Dermis blood vessel endothelial cell (primary cell): ENCODE measurements around the gene SLC38A3. TPM values are rescaled to one million over a fixed set of nuclear protein-coding genes. Genes with fewer than 3 reads are reported as not detected.
"Not testable (repeated sequence)": the region's sequence is repeated elsewhere in the genome, so short reads cannot be mapped to it uniquely, and the experiment has no call there.

ENCODE experiments used
- DNase-seq: peaks from one replicate; pipeline ENCODE4 v3.0.0; 2010
- total RNA-seq: library from RNA; depleted of rRNA; stranded (reverse); fragments of >200 nt; gene quantifications from 2 replicates; pipeline ENCODE4 v1.2.3, GENCODE V29; 2014

Gene SLC38A3
- total RNA-seq, 1 donor from 2014 or later, result not detected

- DNase-seq, result no peak
Measured at GRCh38 chr3:50211930-50212329, 6.9 kb downstream of the SLC38A3 start.

DNA sequence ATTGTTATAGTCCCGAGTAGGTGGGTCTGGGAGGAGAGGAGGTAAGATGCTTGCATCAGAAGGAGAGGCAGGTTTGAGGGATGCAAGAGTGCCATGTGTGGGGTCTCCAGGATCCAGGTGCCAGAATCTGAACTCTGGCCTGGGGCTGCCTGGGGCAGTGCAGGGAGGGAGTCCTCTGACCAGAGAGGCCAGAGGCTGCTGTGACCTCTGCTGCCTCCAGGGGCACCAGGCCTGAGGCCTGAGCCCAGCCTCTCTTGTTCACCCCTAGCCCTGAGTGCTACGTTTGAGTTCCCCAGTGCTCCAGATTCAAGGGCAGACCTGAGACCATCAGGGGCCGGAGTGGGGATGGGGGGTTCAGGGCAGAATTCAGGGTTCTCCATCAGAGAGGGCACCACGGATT, 7.4 kb downstream of the SLC38A3 start:
- no peak for DNase-seq

- DNase-seq, result no peak
Measured at GRCh38 chr3:50212971-50213370, 7.9 kb downstream of the SLC38A3 start.

DNA sequence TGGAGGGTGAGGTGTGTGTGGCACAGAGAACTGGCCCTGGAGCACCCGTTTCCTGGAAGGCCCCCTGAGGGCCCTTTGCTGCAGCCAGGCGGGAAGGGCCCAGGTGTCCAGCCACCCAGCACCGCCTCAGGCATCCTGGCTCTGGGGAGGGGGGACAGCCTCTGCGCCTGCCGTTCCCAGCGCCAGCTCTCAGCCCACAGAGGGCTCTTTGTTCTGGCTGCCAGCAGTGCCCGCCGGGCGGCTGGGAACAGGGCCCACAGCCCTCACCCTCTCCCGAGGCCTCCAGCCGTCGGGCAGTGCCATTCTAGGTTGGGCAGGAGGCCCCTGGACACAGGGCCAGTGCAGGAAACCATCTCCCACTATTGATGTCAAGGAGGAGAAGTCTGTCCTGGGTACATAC, 8.3 kb downstream of the SLC38A3 start:
- DNase-seq, result no peak

DNA sequence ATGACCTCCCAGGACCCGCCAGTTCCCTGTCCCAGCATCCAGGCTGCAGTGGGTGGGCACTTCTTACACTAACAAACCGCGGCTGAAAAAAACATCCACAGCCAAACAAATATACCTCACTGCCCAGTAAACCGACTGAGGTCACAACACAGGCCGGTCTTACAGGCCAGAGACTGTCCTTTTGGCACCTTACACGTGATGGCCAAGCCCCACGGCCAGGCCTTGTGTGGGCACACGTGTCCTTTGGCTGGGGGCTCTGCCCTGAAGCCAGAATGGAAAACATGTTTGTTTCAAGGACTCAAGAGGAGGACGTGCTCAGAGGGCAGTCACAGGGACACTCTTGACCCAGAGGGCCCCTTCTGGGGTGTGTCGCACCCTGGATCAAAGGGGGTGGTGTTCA, 9.8 kb downstream of the SLC38A3 start:
- no peak for DNase-seq

DNA sequence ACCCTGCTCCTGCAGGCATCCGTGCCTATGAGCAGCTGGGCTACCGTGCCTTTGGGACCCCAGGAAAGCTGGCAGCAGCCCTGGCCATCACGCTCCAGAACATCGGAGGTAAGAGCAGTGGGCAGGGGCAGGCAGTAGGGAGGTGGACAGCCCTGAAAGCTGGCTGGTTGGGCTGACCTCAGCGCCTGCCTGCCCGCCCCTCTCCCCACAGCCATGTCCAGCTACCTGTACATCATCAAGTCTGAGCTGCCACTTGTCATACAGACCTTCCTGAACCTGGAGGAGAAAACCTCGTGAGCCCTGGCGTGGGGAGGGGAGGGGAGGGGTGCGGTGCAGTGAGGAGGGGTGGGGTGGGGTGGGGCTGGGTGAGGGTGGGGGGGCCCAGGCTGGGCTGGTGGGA, 10.5 kb downstream of the SLC38A3 start:
- no peak for DNase-seq

- DNase-seq, result no peak
Measured at GRCh38 chr3:50217681-50218080, 12.6 kb downstream of the SLC38A3 start.

GRCh38 chr3:50218448-50218847, 13.4 kb downstream of the SLC38A3 start:
- DNase-seq, result no peak

DNA sequence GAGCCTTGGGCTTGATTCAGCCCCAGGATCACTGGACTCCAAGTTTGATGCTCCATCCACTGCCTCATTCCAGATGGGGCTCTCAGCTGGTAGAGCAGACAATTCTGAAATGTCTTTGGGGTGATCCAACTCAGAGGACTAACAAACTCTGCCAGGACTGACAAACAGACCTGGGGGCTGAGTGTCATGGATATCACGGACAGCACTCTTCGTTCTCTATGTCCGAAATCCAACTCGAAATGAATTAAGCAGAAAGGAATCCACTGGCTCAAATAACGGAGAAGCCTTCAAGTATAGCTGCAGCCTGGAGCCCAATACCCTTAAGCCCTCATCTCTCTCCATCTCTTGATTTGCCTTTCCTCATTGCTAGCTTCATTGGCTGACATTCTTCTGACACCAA, 14.2 kb downstream of the SLC38A3 start:
- no peak for DNase-seq

DNA sequence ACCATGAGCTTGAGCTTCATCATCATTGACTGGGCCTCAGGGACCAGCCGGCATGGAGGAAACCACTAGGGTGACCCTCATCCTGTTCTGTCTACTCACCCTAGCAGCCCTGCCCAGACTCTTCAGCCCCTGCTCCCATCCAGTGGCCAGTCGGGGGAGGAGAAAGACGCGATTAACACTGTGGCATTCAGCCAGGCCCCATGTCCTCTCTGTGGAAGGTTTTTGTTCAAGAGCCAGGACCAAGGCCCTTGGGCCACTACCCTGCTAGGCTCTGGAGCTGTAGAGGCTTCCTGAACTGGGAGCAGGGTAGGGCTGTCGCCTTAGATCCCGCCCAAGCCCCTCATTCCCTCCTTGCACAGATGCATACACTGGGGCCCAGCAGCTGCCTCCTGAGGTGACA, 15.0 kb downstream of the SLC38A3 start:
- DNase-seq, result no peak

DNA sequence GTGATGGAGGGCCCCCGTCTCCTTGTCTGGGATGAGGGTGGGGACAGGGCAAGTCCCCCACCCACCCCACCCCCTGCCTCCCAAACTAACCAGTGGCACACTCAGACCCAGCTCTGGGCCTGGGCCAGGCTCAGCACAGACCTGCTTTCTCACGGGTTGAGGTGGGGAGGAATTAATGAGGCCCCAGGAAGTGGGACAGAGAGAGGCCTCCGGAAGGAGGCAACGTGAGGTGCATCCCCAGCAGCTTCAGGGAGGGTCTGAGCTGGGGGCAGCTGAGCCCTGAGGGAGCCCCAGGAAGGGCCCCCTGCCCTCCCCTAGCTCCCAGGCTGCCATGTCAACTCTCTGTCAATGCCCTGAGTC, 16.0 kb downstream of the SLC38A3 start:
- DNase-seq, result no peak

DNA sequence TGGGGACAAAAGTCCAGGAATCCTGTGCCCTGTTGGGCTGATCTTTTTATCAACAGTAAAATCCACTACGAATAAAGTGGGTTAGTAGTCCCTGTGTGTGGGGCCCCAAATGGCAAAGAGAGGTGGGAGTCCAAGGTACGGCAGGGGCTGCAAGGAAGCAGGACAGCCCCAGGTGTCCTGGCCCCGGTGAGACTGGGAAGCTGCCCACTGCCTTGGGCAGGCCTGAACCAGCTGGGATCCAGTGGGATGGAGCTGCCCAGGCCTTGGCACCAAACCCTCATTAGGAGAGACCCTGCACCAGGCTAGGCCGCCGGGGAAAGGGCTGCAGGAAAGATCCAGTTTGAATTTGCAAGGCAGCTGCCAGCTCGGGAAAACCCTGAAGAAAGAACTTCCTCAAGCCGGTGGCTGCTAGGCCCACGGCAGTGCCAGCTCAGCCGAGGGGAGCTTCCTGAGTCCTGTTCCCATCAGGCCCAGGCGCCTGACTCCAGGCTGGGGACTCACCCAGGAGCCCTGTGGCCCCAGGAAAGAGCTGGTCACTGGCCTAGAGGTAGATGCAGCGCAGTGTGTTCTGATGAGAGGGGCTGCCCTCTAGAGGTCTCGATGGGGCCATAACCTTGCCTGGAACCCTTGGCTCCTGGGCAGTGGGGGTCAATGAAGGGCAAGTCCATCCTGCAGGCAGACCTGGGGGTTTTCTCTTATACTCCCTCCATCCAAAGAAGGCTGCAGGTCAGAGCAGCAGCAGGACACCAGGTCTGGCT, 16.5 kb downstream of the SLC38A3 start:
- DNase-seq, result no peak

DNA sequence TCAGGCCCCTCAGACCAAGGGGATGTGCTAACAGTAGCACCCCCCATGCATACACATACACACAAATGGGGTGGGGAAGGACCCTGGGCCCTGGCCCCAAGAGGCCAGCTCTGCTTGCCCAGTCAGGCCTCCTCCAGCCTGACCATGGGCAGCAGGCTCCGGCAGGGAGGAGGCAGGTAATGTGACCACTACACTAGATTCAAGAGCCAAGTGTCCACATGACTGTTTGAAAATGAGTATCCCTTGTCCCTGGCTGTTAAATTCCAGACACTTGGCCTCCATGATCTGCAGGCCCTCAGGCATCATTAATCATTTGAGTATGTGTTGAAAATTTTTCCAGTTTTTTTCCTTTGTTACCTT, 17.1 kb downstream of the SLC38A3 start:
- DNase-seq, result no peak

DNA sequence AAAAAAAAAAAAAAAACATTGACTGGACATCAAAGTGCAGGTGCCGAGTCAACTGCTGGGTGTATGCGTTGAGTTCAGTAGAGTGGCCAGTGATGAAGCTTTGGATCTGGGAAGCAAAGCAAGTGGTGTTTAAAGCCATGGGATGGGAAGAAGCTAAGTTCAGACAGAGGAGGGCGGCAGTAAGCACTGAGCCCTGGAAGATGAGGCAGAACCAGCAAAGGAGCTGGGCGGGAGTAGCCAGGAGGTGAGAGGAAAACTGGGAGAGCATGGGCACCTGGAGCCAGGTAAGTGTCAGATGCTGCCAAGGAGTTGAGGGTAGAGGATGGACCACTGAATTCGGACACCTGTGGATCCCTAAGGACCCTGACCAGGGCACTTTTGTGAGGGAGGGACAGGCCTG, 19.6 kb downstream of the SLC38A3 start:
- DNase-seq, result no peak

- DNase-seq, result peak; percentile 43
Measured at GRCh38 chr3:50226888-50227389, 21.9 kb downstream of the SLC38A3 start.

DNA sequence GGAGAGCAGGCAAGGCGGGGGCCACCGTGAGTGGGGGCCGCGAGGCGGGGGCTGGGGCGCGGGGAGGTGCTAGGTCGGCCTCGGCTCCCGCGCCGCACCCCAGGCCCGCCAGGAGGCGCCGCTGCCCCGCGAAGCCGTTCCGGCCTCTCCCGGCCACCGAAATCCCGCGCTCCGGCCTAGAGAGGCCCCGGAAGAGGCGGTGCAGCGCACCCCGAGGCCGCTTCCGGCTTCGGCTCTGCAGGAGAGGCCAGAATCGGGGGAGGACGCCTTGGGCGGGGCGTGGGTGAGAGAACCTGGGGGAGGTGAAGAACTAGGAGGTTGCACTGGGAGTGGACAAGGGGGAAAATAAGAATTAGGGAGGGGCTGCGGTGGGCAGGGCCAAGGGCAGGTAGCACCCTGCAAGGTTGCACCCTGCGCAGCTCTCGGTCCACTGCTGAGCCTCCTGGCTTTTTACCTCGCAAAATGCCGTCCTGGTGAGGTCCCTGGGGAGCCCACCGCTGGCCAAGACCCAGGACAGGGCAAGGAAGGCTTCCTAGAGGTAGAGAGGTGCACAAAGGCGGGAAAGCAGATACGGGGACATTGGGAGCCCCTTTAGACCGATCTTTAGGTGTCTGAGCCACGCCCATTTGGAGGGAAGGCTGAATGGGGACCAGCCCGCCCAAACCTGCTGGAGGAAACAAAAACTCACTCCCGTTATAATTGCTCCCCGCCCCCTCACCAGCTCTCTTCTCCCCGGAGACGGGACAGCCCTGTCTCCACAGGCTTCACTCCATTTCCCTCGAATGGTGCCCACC, 22.5 kb downstream of the SLC38A3 start:
- DNase-seq, result peak; percentile 80

GRCh38 chr3:50228184-50228763, 23.2 kb downstream of the SLC38A3 start:
- not testable (repeated sequence) for DNase-seq

DNA sequence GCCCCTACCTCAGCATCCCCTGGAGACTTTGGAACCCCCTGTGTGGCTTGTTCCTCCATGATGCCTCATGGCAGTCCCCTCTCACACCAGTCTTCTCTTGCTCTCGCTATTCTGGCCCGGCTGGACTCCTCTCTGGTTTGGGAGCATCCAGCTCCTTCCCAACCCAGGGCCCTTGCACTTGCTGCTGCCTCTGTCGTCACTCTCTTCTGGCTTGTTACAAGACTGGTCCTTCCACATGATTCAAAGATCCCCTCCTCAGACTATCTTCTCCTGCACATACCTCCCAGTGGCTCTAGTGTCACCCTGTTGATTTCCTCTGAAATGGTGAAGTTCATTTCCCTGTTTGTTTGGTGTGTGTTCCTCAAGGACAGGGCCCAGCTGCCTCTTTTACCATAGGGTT, 24.4 kb downstream of the SLC38A3 start:
- DNase-seq, result no peak

- no peak for DNase-seq
Measured at GRCh38 chr3:50230104-50230793, 25.2 kb downstream of the SLC38A3 start.

DNA sequence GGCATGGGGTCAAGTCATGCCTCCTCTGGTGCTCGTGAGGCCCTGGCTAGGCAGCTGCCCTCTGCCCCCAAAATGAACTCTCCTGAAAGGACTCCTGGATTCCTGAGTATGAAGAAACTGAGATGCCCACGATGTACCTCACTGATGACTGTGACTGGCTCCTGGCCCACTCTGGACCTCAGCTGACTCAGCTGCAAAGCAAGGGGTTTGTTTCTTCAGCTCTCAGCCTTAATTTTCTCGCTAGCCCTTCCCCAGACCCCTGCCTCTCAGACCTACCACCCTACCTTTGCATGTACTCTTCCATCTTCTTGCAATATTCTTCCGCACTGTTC, 25.7 kb downstream of the SLC38A3 start:
- DNase-seq, result no peak

- DNase-seq, result no peak
Measured at GRCh38 chr3:50231581-50231980, 26.5 kb downstream of the SLC38A3 start.

DNA sequence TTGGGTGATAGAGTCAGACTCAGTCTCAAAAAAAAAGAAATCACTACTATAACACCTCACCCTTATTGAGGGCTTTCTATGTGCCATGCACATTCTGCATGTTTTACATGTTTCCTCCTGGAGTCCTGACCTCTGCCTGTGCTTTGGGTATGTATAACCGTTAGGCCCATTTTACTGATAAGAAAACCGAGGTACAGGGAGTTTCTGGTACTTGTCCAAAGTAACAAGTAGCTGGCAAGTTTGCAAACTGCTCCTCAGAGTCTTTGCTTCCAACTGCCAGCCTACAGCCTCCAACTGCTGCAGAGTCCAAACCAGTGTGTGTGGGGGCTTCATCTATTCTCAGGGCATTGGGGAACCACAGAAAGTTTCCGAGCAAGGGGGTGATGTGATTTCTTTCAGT, 27.2 kb downstream of the SLC38A3 start:
- no peak for DNase-seq

DNA sequence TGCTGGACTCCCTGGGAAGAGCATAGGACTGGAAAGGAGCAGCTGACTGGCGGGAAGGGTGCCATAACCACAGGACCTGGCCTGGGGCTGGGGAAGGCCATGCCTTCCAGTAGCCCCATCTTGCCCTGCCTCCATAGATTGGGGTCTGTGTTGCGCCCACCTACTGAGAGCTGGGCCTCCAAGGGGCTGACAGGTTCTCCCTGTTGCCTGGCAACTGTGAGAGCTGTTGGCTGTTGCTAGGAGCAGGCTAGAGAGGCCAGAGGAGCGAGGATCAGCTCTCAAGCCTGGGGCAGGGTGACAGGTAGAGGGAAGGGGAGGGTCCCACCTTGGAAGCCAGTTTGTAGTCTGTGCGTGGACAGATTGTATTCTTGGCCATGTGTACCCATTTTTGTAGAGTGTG, 28.1 kb downstream of the SLC38A3 start:
- no peak for DNase-seq
